ENCODE measurements around the gene MIGA2.

GRCh38 chr9:128999581-129000206 lies 36.7 kb upstream of the MIGA2 start:
- TF ChIP-seq, protein P1, sequence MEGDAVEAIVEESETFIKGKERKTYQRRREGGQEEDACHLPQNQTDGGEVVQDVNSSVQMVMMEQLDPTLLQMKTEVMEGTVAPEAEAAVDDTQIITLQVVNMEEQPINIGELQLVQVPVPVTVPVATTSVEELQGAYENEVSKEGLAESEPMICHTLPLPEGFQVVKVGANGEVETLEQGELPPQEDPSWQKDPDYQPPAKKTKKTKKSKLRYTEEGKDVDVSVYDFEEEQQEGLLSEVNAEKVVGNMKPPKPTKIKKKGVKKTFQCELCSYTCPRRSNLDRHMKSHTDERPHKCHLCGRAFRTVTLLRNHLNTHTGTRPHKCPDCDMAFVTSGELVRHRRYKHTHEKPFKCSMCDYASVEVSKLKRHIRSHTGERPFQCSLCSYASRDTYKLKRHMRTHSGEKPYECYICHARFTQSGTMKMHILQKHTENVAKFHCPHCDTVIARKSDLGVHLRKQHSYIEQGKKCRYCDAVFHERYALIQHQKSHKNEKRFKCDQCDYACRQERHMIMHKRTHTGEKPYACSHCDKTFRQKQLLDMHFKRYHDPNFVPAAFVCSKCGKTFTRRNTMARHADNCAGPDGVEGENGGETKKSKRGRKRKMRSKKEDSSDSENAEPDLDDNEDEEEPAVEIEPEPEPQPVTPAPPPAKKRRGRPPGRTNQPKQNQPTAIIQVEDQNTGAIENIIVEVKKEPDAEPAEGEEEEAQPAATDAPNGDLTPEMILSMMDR (IDR thresholded peaks at IDR 0.05): no peak
- TF ChIP-seq SIN3A (IDR thresholded peaks at IDR 0.05; ENCODE audit: borderline replicate concordance, insufficient read depth, low read depth, low read length) (no peak), POLR2AphosphoS5 (IDR thresholded peaks at IDR 0.05; ENCODE audit: low read depth, low read length) (no peak), TCF7L2 (IDR thresholded peaks at IDR 0.05; ENCODE audit: low read depth, low read length) (no peak), REST (IDR thresholded peaks at IDR 0.05; ENCODE audit: insufficient read depth in 1 of 2, low read depth in 2 of 2, low read length in 1 of 2) (no peak)

Data from Panc1 (cell line).